Measurements from ENCODE around the gene KIAA1549. TPM values are rescaled to one million over a fixed set of nuclear protein-coding genes. Genes with fewer than 3 reads are reported as not detected.
"Not testable (repeated sequence)": the region's sequence is repeated elsewhere in the genome, so short reads cannot be mapped to it uniquely, and the experiment has no call there.

The KIAA1549 gene
- total RNA-seq, 1 donor from 2014 or later: 12.2 TPM

GRCh38 chr7:138799336-138800000 lies 181.7 kb downstream of the KIAA1549 start:
- no peak for TF ChIP-seq CTCF (IDR thresholded peaks at IDR 0.05)

GRCh38 chr7:138798836-138799235 lies 182.4 kb downstream of the KIAA1549 start:
- H3K36me3 Mint-ChIP-seq (ENCODE audit: unreplicated experiment): no peaks in the 10 kb centered on the region
- no peak overlapping the region for H3K4me3 Mint-ChIP-seq (ENCODE audit: unreplicated experiment)
- H3K27ac Mint-ChIP-seq (ENCODE audit: unreplicated experiment): no peak overlapping the region
- H3K4me1 Mint-ChIP-seq (ENCODE audit: unreplicated experiment): no peaks in the 10 kb centered on the region
- no peak for DNase-seq (ENCODE audit: extremely low spot score, unreplicated experiment)
- H3K9me3 Mint-ChIP-seq (ENCODE audit: unreplicated experiment): no peaks in the 10 kb centered on the region
- peaks cover 29% of the 10 kb centered on the region for H3K27me3 Mint-ChIP-seq (ENCODE audit: unreplicated experiment)
- no peak for TF ChIP-seq CTCF (IDR thresholded peaks at IDR 0.05)

More at GRCh38 chr7:138799336-138800000, 181.7 kb downstream of the KIAA1549 start:
- H3K27me3 Mint-ChIP-seq (ENCODE audit: unreplicated experiment): peaks cover 34% of the 10 kb centered on the region
- no peak for DNase-seq (ENCODE audit: extremely low spot score, unreplicated experiment)
- H3K4me1 Mint-ChIP-seq (ENCODE audit: unreplicated experiment): no peaks in the 10 kb centered on the region
- H3K9me3 Mint-ChIP-seq (ENCODE audit: unreplicated experiment): no peaks in the 10 kb centered on the region
- H3K27ac Mint-ChIP-seq (ENCODE audit: unreplicated experiment): no peak overlapping the region
- H3K4me3 Mint-ChIP-seq (ENCODE audit: unreplicated experiment): no peak overlapping the region
- no peaks in the 10 kb centered on the region for H3K36me3 Mint-ChIP-seq (ENCODE audit: unreplicated experiment)

- Mint-ChIP-seq H3K4me1 (ENCODE audit: unreplicated experiment) (no peaks in the 10 kb centered on the region), H3K9me3 (ENCODE audit: unreplicated experiment) (no peaks in the 10 kb centered on the region), H3K27ac (ENCODE audit: unreplicated experiment) (no peak within 1 kb of the TSS), H3K27me3 (ENCODE audit: unreplicated experiment) (peaks cover 35% of the 10 kb centered on the region), H3K36me3 (ENCODE audit: unreplicated experiment) (no peaks in the 10 kb centered on the region), H3K4me3 (ENCODE audit: unreplicated experiment) (no peak within 1 kb of the TSS)
- no peak for DNase-seq (ENCODE audit: extremely low spot score, unreplicated experiment)
- TF ChIP-seq CTCF (IDR thresholded peaks at IDR 0.05): no peak
These were observed 183.4 kb downstream of the KIAA1549 start, which contains the start of the genes ATP6V0A4 and TMEM213 for GRCh38 chr7:138797715-138798320. Gene ATP6V0A4, minus strand, starts transcription at chr7:138798196. Its CDS starts 26,949 bp downstream, at chr7:138771247. Gene TMEM213, plus strand, starts transcription at chr7:138797994. Its CDS starts 111 bp downstream, at chr7:138798105.

GRCh38 chr7:138797046-138797445 lies 184.1 kb downstream of the KIAA1549 start:
- H3K27ac Mint-ChIP-seq (ENCODE audit: unreplicated experiment); H3K36me3 Mint-ChIP-seq (ENCODE audit: unreplicated experiment); H3K4me3 Mint-ChIP-seq (ENCODE audit: unreplicated experiment); H3K4me1 Mint-ChIP-seq (ENCODE audit: unreplicated experiment); H3K9me3 Mint-ChIP-seq (ENCODE audit: unreplicated experiment); DNase-seq (ENCODE audit: extremely low spot score, unreplicated experiment): not testable (repeated sequence)
- H3K27me3 Mint-ChIP-seq (ENCODE audit: unreplicated experiment): peaks cover 38% of the 10 kb centered on the region

- Mint-ChIP-seq H3K36me3 (ENCODE audit: unreplicated experiment) (no peaks in the 10 kb centered on the region), H3K27me3 (ENCODE audit: unreplicated experiment) (peaks cover 40% of the 10 kb centered on the region), H3K27ac (ENCODE audit: unreplicated experiment) (no peak overlapping the region), H3K4me1 (ENCODE audit: unreplicated experiment) (no peaks in the 10 kb centered on the region), H3K4me3 (ENCODE audit: unreplicated experiment) (no peak overlapping the region), H3K9me3 (ENCODE audit: unreplicated experiment) (no peaks in the 10 kb centered on the region)
- no peak for DNase-seq (ENCODE audit: extremely low spot score, unreplicated experiment)
- TF ChIP-seq CTCF (IDR thresholded peaks at IDR 0.05): no peak
These were observed 185.1 kb downstream of the KIAA1549 start for GRCh38 chr7:138796038-138796615.
